ENCODE results near the gene ADAM15. TPM values are rescaled to one million over a fixed set of nuclear protein-coding genes. Genes with fewer than 3 reads are reported as not detected.
A peak's percentile ranks its signal among the peaks of the same experiment; 100 is the strongest.

ADAM15 gene
- total RNA-seq, 2 donors from 2014 or later: 64.6 to 96.7 TPM

- Histone ChIP-seq H3K27me3 (peaks cover 31 to 48% of the 10 kb centered on the region in 2 donors), H3K4me1 (peaks cover 0 to 66% of the 10 kb centered on the region in 2 donors)
Observed at GRCh38 chr1:155081472-155082300, 30.6 kb downstream of the ADAM15 start.

GRCh38 chr1:155082301-155083051, 31.4 kb downstream of the ADAM15 start:
- no peaks in the 10 kb centered on the region for H3K9me3 ChIP-seq
- H3K27me3 ChIP-seq: peaks cover 31 to 48% of the 10 kb centered on the region in 2 donors
- TF ChIP-seq CTCF (IDR thresholded peaks at IDR 0.05): no peak
- H3K4me3 ChIP-seq: peak overlapping the region in 1 of 2 donors; percentile 24
- no peak for DNase-seq (ENCODE audit: low spot score)
- H3K4me1 ChIP-seq: peaks cover 0 to 73% of the 10 kb centered on the region in 2 donors
- H3K27ac ChIP-seq: no peak overlapping the region
- H3K36me3 ChIP-seq: no peaks in the 10 kb centered on the region

More at GRCh38 chr1:155081472-155082300, 30.6 kb downstream of the ADAM15 start:
- TF ChIP-seq CTCF (IDR thresholded peaks at IDR 0.05): no peak
- no peaks in the 10 kb centered on the region for H3K9me3 ChIP-seq
- H3K4me3 ChIP-seq: peak overlapping the region in 1 of 2 donors; percentile 24
- no peak for DNase-seq (ENCODE audit: low spot score)
- H3K27ac ChIP-seq: no peak overlapping the region
- no peaks in the 10 kb centered on the region for H3K36me3 ChIP-seq

- TF ChIP-seq CTCF (IDR thresholded peaks at IDR 0.05): no peak
- Histone ChIP-seq H3K4me3 (no peak overlapping the region), H3K27ac (no peak overlapping the region), H3K9me3 (no peaks in the 10 kb centered on the region), H3K27me3 (peaks cover 31 to 48% of the 10 kb centered on the region in 2 donors), H3K36me3 (no peaks in the 10 kb centered on the region), H3K4me1 (peaks cover 0 to 73% of the 10 kb centered on the region in 2 donors)
- no peak for DNase-seq (ENCODE audit: low spot score)
Observed at GRCh38 chr1:155083052-155083541, 32.0 kb downstream of the ADAM15 start.

- no peak for DNase-seq (ENCODE audit: low spot score)
- peak overlapping the region; percentile 56 to 73 for H3K4me3 ChIP-seq
- H3K4me1 ChIP-seq: peaks cover 0 to 68% of the 10 kb centered on the region in 2 donors
- no peak for TF ChIP-seq CTCF (IDR thresholded peaks at IDR 0.05)
- no peaks in the 10 kb centered on the region for H3K36me3 ChIP-seq
- H3K27ac ChIP-seq: peak overlapping the region in 1 of 2 donors; percentile 94
- H3K9me3 ChIP-seq: no peaks in the 10 kb centered on the region
- H3K27me3 ChIP-seq: peaks cover 31 to 48% of the 10 kb centered on the region in 2 donors
Observed at GRCh38 chr1:155083865-155084721, 33.0 kb downstream of the ADAM15 start.

Measured in right atrium auricular region (tissue), 2 donors.